Measurements from ENCODE around the gene TM7SF2. TPM values are rescaled to one million over a fixed set of nuclear protein-coding genes. Genes with fewer than 3 reads are reported as not detected.

Gene TM7SF2
- total RNA-seq, 1 experiment from 2014 or later: 49.5 TPM

GRCh38 chr11:65115361-65116082 lies 3.9 kb downstream of the TM7SF2 start:
- Histone ChIP-seq H3K4me1 (replicated peaks; ENCODE audit: insufficient read depth) (peaks cover 39% of the 10 kb centered on the region), H3F3A (ENCODE audit: insufficient read depth, low read depth) (peaks cover 74% of the 10 kb centered on the region), H3K27ac (no peak overlapping the region), H3K27me3 (ENCODE audit: insufficient read depth, low read depth) (no peaks in the 10 kb centered on the region), H3K9me3 (ENCODE audit: insufficient read depth, low read depth) (no peaks in the 10 kb centered on the region), H4K20me1 (ENCODE audit: insufficient read depth) (peaks cover 10% of the 10 kb centered on the region; the same call in 1 of the 2 replicates), H2AFZ (no peak overlapping the region), H3K9me2 (ENCODE audit: insufficient read depth) (no peaks in the 10 kb centered on the region), H3K4me2 (peak overlapping the region; percentile 98), H3K79me2 (ENCODE audit: low read depth) (peaks cover 46% of the 10 kb centered on the region), H3K36me3 (ENCODE audit: low read depth) (peaks cover 10% of the 10 kb centered on the region), H3K4me3 (peak overlapping the region; percentile 100; the same call in 1 of the 2 replicates)
- TF ChIP-seq EZH2 (IDR thresholded peaks at IDR 0.05; ENCODE audit: low read depth) (no peak), CTCF (conservative IDR thresholded peaks at IDR 0.05) (no peak)
- CTCF ChIA-PET: no interaction called here
- POLR2A ChIA-PET (ENCODE audit: unreplicated experiment): no interaction called here
- intact Hi-C loops (cut with micrococcal nuclease; ENCODE audit: unreplicated experiment): loop anchor here (2.0 to 5.0 kb wide), 6 partner anchors 89 to 338 kb away; partner anchors contain the start of genes ARL2, ATG2A, PPP2R5B and SF1
- no TSS peak for BruUV-seq (replicated peaks)
- no peak for DNase-seq

- CTCF ChIA-PET: interaction anchor here (0.7 to 0.9 kb wide), 2 partner anchors 66 to 1544 kb away, joined by 3 to 5 read pairs; no protein-coding TSS in a partner anchor
- Histone ChIP-seq H3K27ac (peak overlapping the region; percentile 86), H3K79me2 (ENCODE audit: low read depth) (peaks cover 57% of the 10 kb centered on the region), H2AFZ (peak overlapping the region; percentile 75), H3K4me2 (peak overlapping the region; percentile 98), H3K36me3 (ENCODE audit: low read depth) (peaks cover 17% of the 10 kb centered on the region), H3K4me1 (replicated peaks; ENCODE audit: insufficient read depth) (peaks cover 38% of the 10 kb centered on the region), H3K9me2 (ENCODE audit: insufficient read depth) (no peaks in the 10 kb centered on the region), H3K4me3 (peak overlapping the region; percentile 100), H3K27me3 (ENCODE audit: insufficient read depth, low read depth) (no peaks in the 10 kb centered on the region), H3K9me3 (ENCODE audit: insufficient read depth, low read depth) (no peaks in the 10 kb centered on the region), H4K20me1 (ENCODE audit: insufficient read depth) (peaks cover 10% of the 10 kb centered on the region; the same call in 1 of the 2 replicates), H3F3A (ENCODE audit: insufficient read depth, low read depth) (peaks cover 75% of the 10 kb centered on the region)
- intact Hi-C loops (cut with micrococcal nuclease; ENCODE audit: unreplicated experiment): loop anchor here (2.0 to 5.0 kb wide), 6 partner anchors 90 to 339 kb away; partner anchors contain the start of genes ARL2, ATG2A, PPP2R5B and SF1
- TF ChIP-seq EZH2 (IDR thresholded peaks at IDR 0.05; ENCODE audit: low read depth): no peak
- TF ChIP-seq CTCF (conservative IDR thresholded peaks at IDR 0.05): no peak
- BruUV-seq (replicated peaks): no TSS peak
- POLR2A ChIA-PET (ENCODE audit: unreplicated experiment): interaction anchor here (0.6 kb wide), 1 partner anchor 15 kb away, joined by 3 read pairs; no protein-coding TSS in a partner anchor
- DNase-seq: peak; percentile 51 to 59
These were observed 4.9 kb downstream of the TM7SF2 start for GRCh38 chr11:65116370-65117205.
